GM12878 (cell line): ENCODE results near the gene PALLD. TPM values are rescaled to one million over a fixed set of nuclear protein-coding genes. Genes with fewer than 3 reads are reported as not detected.

Experiments
- ATAC-seq: fragments of 200-7000 bp; cut with Tn5 transposase; 3 replicates; pipeline ENCODE4 v1.9.1; 2020; ENCODE audit warnings: mild to moderate bottlenecking, moderate library complexity
- BruUV-seq: library from RNA; stranded (reverse); fragments of 400-500 nt; replicated peaks from 2 replicates; lab custom pipeline; 2021; lab: Mats Ljungman, UMichigan
- CTCF ChIA-PET: fragments of 300-600 bp; sonication (Branson Sonifier 250); formaldehyde crosslinking; extraction: SDS; loops from one replicate; lab custom pipeline; 2021; ENCODE audit warnings: inconsistent platforms; lab: Yijun Ruan, JAX
- POLR2A ChIA-PET: fragments of 350-600 bp; formaldehyde crosslinking; extraction: SDS; loops from one replicate; lab custom pipeline; 2021; ENCODE audit warnings: inconsistent platforms; lab: Charles Lee
- RAD21 ChIA-PET: fragments of 300-600 bp; sonication (Branson Sonifier 250); formaldehyde crosslinking; loops from one replicate; lab custom pipeline; 2023; ENCODE audit warnings: antibody characterized with exemption; ENCODE audit not compliant: unreplicated experiment; lab: Charles Lee
- SMC1A ChIA-PET: fragments of 300-600 bp; sonication (Branson Sonifier 250); formaldehyde crosslinking; loops from one replicate; lab custom pipeline; 2023; ENCODE audit not compliant: unreplicated experiment, uncharacterized antibody; lab: Charles Lee
- DNase-seq: peaks from one replicate; pipeline ENCODE4 v3.0.0-alpha.2; 2011; ENCODE audit warnings: low read depth, low spot score
- FAIRE-seq: peaks from 3 replicates; lab custom pipeline; 2011; peaks lifted over from hg19 to GRCh38; lab: Jason Lieb, UNC
- H2AFZ ChIP-seq: 2 replicates; pipeline ENCODE4 v1.6.0; 2011; ENCODE audit warnings: low read depth, low read length, control low read depth; ENCODE audit not compliant: control insufficient read depth
- H3K27ac ChIP-seq: 2 replicates; pipeline ENCODE4 v1.5.1; 2011; ENCODE audit warnings: control low read depth; ENCODE audit not compliant: control insufficient read depth, insufficient read depth
- H3K27me3 ChIP-seq, 2 experiments: replicated peaks in 1 of 2; 2 replicates each; pipeline versions ENCODE4 v1.6.0 to v1.6.1; 2011; ENCODE audit warnings: low read length in 1 of 2; ENCODE audit not compliant: control insufficient read depth in 2 of 2, insufficient read depth in 2 of 2
- H3K36me3 ChIP-seq, 2 experiments: 2 replicates each; pipeline ENCODE4 v1.5.1; 2011; ENCODE audit warnings: low read length in 1 of 2; ENCODE audit not compliant: control insufficient read depth in 2 of 2, insufficient read depth in 2 of 2
- H3K4me1 ChIP-seq: 2 replicates; pipeline ENCODE4 v1.6.1; 2011; ENCODE audit warnings: mild to moderate bottlenecking, low read length, moderate library complexity, mixed read lengths; ENCODE audit not compliant: control insufficient read depth, insufficient read depth
- H3K4me2 ChIP-seq: 2 replicates; pipeline ENCODE4 v1.6.0; 2011; ENCODE audit warnings: control low read depth; ENCODE audit not compliant: control insufficient read depth, insufficient read depth
- H3K4me3 ChIP-seq: fragments of 200-600 bp; sonication (generic); 2 replicates; pipeline ENCODE4 v1.5.1; 2016
- H3K79me2 ChIP-seq: 2 replicates; pipeline ENCODE4 v1.6.0; 2011; ENCODE audit warnings: low read length; ENCODE audit not compliant: control insufficient read depth, insufficient read depth
- H3K9ac ChIP-seq: 2 replicates; pipeline ENCODE4 v1.8.0; 2011; ENCODE audit warnings: low read length, control low read depth, mixed read lengths; ENCODE audit not compliant: control insufficient read depth, insufficient read depth
- H3K9me3 ChIP-seq: replicated peaks from 3 replicates; pipeline ENCODE4 v1.5.1; 2011; ENCODE audit warnings: mild to moderate bottlenecking, low read length; ENCODE audit not compliant: control insufficient read depth, insufficient read depth
- H4K20me1 ChIP-seq: 2 replicates; pipeline ENCODE4 v1.6.0; 2011; ENCODE audit not compliant: control insufficient read depth, insufficient read depth
- CTCF ChIP-seq, 3 experiments: IDR thresholded peaks in 2 of 3; conservative IDR thresholded peaks in 1 of 3; 2 replicates each; pipeline ENCODE4 v1.5.1; 2011; ENCODE audit warnings: low read depth in 3 of 3, low read length in 3 of 3, mild to moderate bottlenecking in 3 of 3, control low read depth in 2 of 3, moderate library complexity in 2 of 3, inconsistent platforms in 1 of 3, mixed read lengths in 1 of 3; ENCODE audit not compliant: control insufficient read depth in 2 of 3, insufficient read depth in 1 of 3; ENCODE audit errors: extremely low read depth in 1 of 3
- LARP7 ChIP-seq: fragments of 450-650 bp; IDR thresholded peaks from 2 replicates; pipeline ENCODE4 v1.6.1; 2017; ENCODE audit warnings: mild to moderate bottlenecking
- NFIC ChIP-seq: IDR thresholded peaks from 2 replicates; pipeline ENCODE4 v1.6.1; 2012; ENCODE audit warnings: low read depth, mild to moderate bottlenecking, inconsistent platforms, low read length, moderate library complexity
- NKRF ChIP-seq: fragments of 450-650 bp; conservative IDR thresholded peaks from 2 replicates; pipeline ENCODE4 v1.6.1; 2017; ENCODE audit warnings: mild to moderate bottlenecking, moderate library complexity
- NR2C2 ChIP-seq: IDR thresholded peaks from 2 replicates; pipeline ENCODE4 v1.6.1; 2011; ENCODE audit warnings: borderline replicate concordance, low read depth; ENCODE audit not compliant: control insufficient read depth, insufficient read length
- PML ChIP-seq: IDR thresholded peaks from 2 replicates; pipeline ENCODE4 v1.6.1; 2012; ENCODE audit warnings: low read length, inconsistent platforms
- REST ChIP-seq: IDR thresholded peaks from 2 replicates; pipeline ENCODE4 v1.6.1; 2012; ENCODE audit warnings: mild to moderate bottlenecking, low read depth, low read length
- RFX5 ChIP-seq: IDR thresholded peaks from 2 replicates; pipeline ENCODE4 v1.6.1; 2011; ENCODE audit warnings: low read depth, low read length, improper control_type of control experiment
- SMC3 ChIP-seq: IDR thresholded peaks from 2 replicates; pipeline ENCODE4 v1.6.1; 2011; ENCODE audit warnings: low read length, improper control_type of control experiment, borderline replicate concordance
- SRF ChIP-seq, 2 experiments: IDR thresholded peaks; 2 replicates each; pipeline ENCODE4 v1.6.1; 2011; ENCODE audit warnings: low read depth in 2 of 2, low read length in 2 of 2, mild to moderate bottlenecking in 1 of 2, moderate library complexity in 1 of 2
- STAT1 ChIP-seq: fragments of 450-650 bp; conservative IDR thresholded peaks from 2 replicates; pipeline ENCODE4 v1.6.1; 2014; ENCODE audit warnings: antibody characterized with exemption, mild to moderate bottlenecking
- TCF12 ChIP-seq: IDR thresholded peaks from 2 replicates; pipeline ENCODE4 v1.6.1; 2011; ENCODE audit warnings: low read depth, mild to moderate bottlenecking, low read length
- ZNF24 ChIP-seq: fragments of 450-650 bp; IDR thresholded peaks from 2 replicates; pipeline ENCODE4 v1.6.1; 2017; ENCODE audit warnings: antibody characterized with exemption, mild to moderate bottlenecking
- WGBS: methylation state at CpG from one replicate; pipeline ENCODE4 v1.1.6; 2016; ENCODE audit warnings: low lambda C conversion rate; ENCODE audit not compliant: insufficient replicate concordance, insufficient coverage; ENCODE audit errors: missing lambda C conversion rate; 5-methylcytosine and 5-hydroxymethylcytosine counted together
- in situ Hi-C: fragments of 300-500 bp; cut with MboI; formaldehyde crosslinking; loops from 9 replicates; pipeline ENCODE4 v1.14.3; 2018; ENCODE audit warnings: mixed read lengths
- intact Hi-C: fragments of 100-400 bp; cut with micrococcal nuclease; formaldehyde crosslinking; loops from one replicate; pipeline ENCODE4 v1.14.2; 2022; ENCODE audit not compliant: unreplicated experiment
- polyA plus RNA-seq, 11 experiments: library from polyadenylated mRNA; depleted of rRNA in 4 of 11; unstranded in 6 of 11; stranded (reverse) in 5 of 11; fragments of >200 nt; fragmentation: Nextera tagmentation in 4 of 11; fragmentation: Illumina TruSeq in 1 of 11; extraction: Ambion mirVana in 4 of 11; extraction: Trizol in 1 of 11; gene quantifications; 1 replicate in 1 of 11; 2 replicates in 10 of 11; pipeline versions ENCODE4 v1.2.1 to v1.2.3, GENCODE V29; 2011 to 2016; ENCODE audit warnings: inconsistent platforms in 2 of 11, missing spikeins in 2 of 11, low read depth in 1 of 11
- total RNA-seq, 4 experiments: library from RNA; depleted of rRNA in 3 of 4; stranded (reverse); fragments of >200 nt in 3 of 4; fragmentation: Illumina TruSeq in 1 of 4; extraction: Trizol in 1 of 4; gene quantifications; 2 replicates each; pipeline versions ENCODE4 v1.2.1 to v1.2.3, GENCODE V29; 2013 to 2021
- TF ChIP-seq, protein P1 (sequence below): IDR thresholded peaks from 2 replicates; pipeline ENCODE4 v1.6.1; 2011; ENCODE audit warnings: borderline replicate concordance, low read depth, mild to moderate bottlenecking, moderate library complexity, low read length; ENCODE audit not compliant: insufficient read depth, poor library complexity, severe bottlenecking

PALLD gene
- total and polyA plus RNA-seq, 10 of the 15 experiments (the other 5 are each of a cell fraction or from before 2014, with no cell fraction given), result 1.0 to 7.7 (median 1.7) TPM

- no peak for TF ChIP-seq REST
- TF ChIP-seq PML, result no peak
- no peak for TF ChIP-seq LARP7
- no peak for TF ChIP-seq NFIC
- TF ChIP-seq SRF (IDR thresholded peaks at IDR 0.05; ENCODE audit: low read depth in 2 of 2, low read length in 2 of 2), result no peak
- TF ChIP-seq CTCF (IDR thresholded peaks at IDR 0.05 in 2 of 3, conservative IDR thresholded peaks at IDR 0.05 in 1 of 3; ENCODE audit: control insufficient read depth in 2 of 3, extremely low read depth in 1 of 3, insufficient read depth in 1 of 3, low read depth in 3 of 3, low read length in 3 of 3), result no peak
Measured at GRCh38 chr4:168794881-168795280, 298.0 kb downstream of the PALLD start (continued).

DNA sequence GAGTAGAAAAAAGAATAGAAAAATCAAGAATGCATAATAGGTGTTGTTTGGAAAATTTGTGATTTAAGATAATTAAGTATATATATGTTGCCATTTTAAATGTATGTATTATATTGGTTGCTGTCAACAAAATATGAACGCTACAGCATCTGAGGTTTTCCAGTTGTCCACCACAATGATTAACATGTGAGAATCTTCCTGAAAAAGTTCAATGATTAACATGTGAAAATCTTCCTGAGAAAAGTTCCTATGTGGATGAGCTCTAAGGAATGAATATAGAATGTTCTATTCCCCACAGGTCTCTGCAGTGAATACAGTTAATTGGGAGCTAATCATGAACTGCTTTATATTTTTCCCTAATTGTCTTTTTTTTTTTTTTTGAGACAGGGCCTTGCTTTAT lies 298.5 kb downstream of the PALLD start:
- Histone ChIP-seq H3K79me2 (no peaks in the 10 kb centered on the region), H2AFZ (no peak overlapping the region), H3K27me3 (no peaks in the 10 kb centered on the region; a peak in 1 of 4 replicates), H3K4me2 (no peak overlapping the region), H3K36me3 (no peaks in the 10 kb centered on the region), H3K9ac (no peak overlapping the region), H3K4me3 (no peak overlapping the region), H3K4me1 (no peaks in the 10 kb centered on the region), H4K20me1 (no peaks in the 10 kb centered on the region), H3K9me3 (no peaks in the 10 kb centered on the region), H3K27ac (no peak overlapping the region)
- RAD21 ChIA-PET, result interaction anchor here (0.7 to 1.4 kb wide), 3 partner anchors 9 to 126 kb away, joined by 3 to 5 read pairs (median 4); no protein-coding TSS in a partner anchor
- no TSS peak for BruUV-seq
- SMC1A ChIA-PET, result interaction anchor here (0.5 to 1.7 kb wide), 4 partner anchors 14 to 84 kb away, joined by 3 to 6 read pairs (median 4); no protein-coding TSS in a partner anchor
- ATAC-seq (no peak), DNase-seq (no peak), FAIRE-seq (no peak)
- POLR2A ChIA-PET, result no interaction called here
- CTCF ChIA-PET, result interaction anchor here (0.7 kb wide), 1 partner anchor 31 kb away, joined by 3 read pairs; no protein-coding TSS in a partner anchor
- intact Hi-C loops (loop anchor here (5.0 kb wide), 1 partner anchor 83 kb away; no protein-coding TSS in a partner anchor), in situ Hi-C loops (no loop called here)
- WGBS, result 0% methylated on average over 1 of the region's 1 CpG
- no peak for TF ChIP-seq ZNF24
- TF ChIP-seq, protein P1, sequence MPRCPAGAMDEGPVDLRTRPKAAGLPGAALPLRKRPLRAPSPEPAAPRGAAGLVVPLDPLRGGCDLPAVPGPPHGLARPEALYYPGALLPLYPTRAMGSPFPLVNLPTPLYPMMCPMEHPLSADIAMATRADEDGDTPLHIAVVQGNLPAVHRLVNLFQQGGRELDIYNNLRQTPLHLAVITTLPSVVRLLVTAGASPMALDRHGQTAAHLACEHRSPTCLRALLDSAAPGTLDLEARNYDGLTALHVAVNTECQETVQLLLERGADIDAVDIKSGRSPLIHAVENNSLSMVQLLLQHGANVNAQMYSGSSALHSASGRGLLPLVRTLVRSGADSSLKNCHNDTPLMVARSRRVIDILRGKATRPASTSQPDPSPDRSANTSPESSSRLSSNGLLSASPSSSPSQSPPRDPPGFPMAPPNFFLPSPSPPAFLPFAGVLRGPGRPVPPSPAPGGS, result no peak
- no peak for TF ChIP-seq NKRF
- TF ChIP-seq TCF12, result no peak
- no peak for TF ChIP-seq STAT1
- TF ChIP-seq SMC3, result no peak
- no peak for TF ChIP-seq RFX5
- TF ChIP-seq NR2C2, result no peak
